HEK293 (cell line): ENCODE results near the gene DOK4.

Experiments used
- CTCF ChIA-PET: fragments of 350-600 bp; formaldehyde crosslinking; extraction: SDS; loops from one replicate; lab custom pipeline; 2021; ENCODE audit warnings: antibody characterized with exemption; lab: Yijun Ruan, JAX
- POLR2A ChIA-PET: fragments of 300-600 bp; formaldehyde crosslinking; extraction: SDS; loops from one replicate; lab custom pipeline; 2020; ENCODE audit warnings: antibody characterized with exemption, inconsistent platforms; lab: Yijun Ruan, JAX
- H3K27ac ChIP-seq: fragments of 200-500 bp; sonication (Bioruptor generic); 2 replicates; pipeline ENCODE4 v1.5.1; 2014; ENCODE audit warnings: low read depth, low read length, control low read depth, inconsistent platforms; ENCODE audit errors: extremely low read depth
- H3K36me3 ChIP-seq, 2 experiments: fragments of 200-500 bp in 1 of 2; sonication (Bioruptor generic) in 1 of 2; 1 replicate in 1 of 2; 2 replicates in 1 of 2; pipeline ENCODE4 v1.5.1; 2014 to 2017; ENCODE audit warnings: inconsistent platforms in 2 of 2, low read length in 2 of 2; ENCODE audit not compliant: control insufficient read depth in 2 of 2, insufficient read depth in 1 of 2
- H3K4me1 ChIP-seq: fragments of 200-500 bp; sonication (Bioruptor generic); 2 replicates; pipeline ENCODE4 v1.5.1; 2014; ENCODE audit warnings: mild to moderate bottlenecking, low read length, inconsistent platforms; ENCODE audit not compliant: control insufficient read depth, insufficient read depth
- H3K4me3 ChIP-seq: 2 replicates; pipeline ENCODE4 v1.5.1; 2011; ENCODE audit warnings: low read depth, mild to moderate bottlenecking, control low read depth, low read length, moderate library complexity
- H3K9me3 ChIP-seq: fragments of 200-500 bp; sonication (Bioruptor generic); 2 replicates; pipeline ENCODE4 v1.5.1; 2014; ENCODE audit warnings: low read depth, low read length, inconsistent platforms; ENCODE audit not compliant: control insufficient read depth, insufficient read depth
- KLF1 ChIP-seq: fragments of 450-650 bp; formaldehyde crosslinking; IDR thresholded peaks from 2 replicates; pipeline ENCODE4 v1.5.1; 2016; ENCODE audit warnings: missing biosample characterization, missing genetic modification characterization
- KLF16 ChIP-seq: fragments of 450-650 bp; formaldehyde crosslinking; IDR thresholded peaks from 2 replicates; pipeline ENCODE4 v1.5.1; 2017; ENCODE audit warnings: missing biosample characterization, missing genetic modification characterization
- MEIS1 ChIP-seq: sonication (generic); formaldehyde crosslinking; IDR thresholded peaks from 2 replicates; pipeline ENCODE4 v1.8.1; 2022; ENCODE audit warnings: missing genetic modification reagents, mild to moderate bottlenecking, borderline replicate concordance
- PATZ1 ChIP-seq: fragments of 450-650 bp; formaldehyde crosslinking; IDR thresholded peaks from 2 replicates; pipeline ENCODE4 v1.5.1; 2016; ENCODE audit warnings: missing biosample characterization, missing genetic modification characterization
- PRDM10 ChIP-seq: fragments of 450-650 bp; formaldehyde crosslinking; IDR thresholded peaks from 2 replicates; pipeline ENCODE4 v1.5.1; 2016; ENCODE audit warnings: missing biosample characterization, missing genetic modification characterization
- PRDM2 ChIP-seq: fragments of 450-650 bp; formaldehyde crosslinking; IDR thresholded peaks from 2 replicates; pipeline ENCODE4 v1.5.1; 2016; ENCODE audit warnings: missing biosample characterization, missing genetic modification characterization, borderline replicate concordance
- ZNF398 ChIP-seq: fragments of 450-650 bp; formaldehyde crosslinking; IDR thresholded peaks from 2 replicates; pipeline ENCODE4 v1.5.1; 2017; ENCODE audit warnings: missing biosample characterization, missing genetic modification characterization
- ZNF692 ChIP-seq: fragments of 450-650 bp; formaldehyde crosslinking; IDR thresholded peaks from 2 replicates; pipeline ENCODE4 v1.5.1; 2016; ENCODE audit warnings: missing biosample characterization, missing genetic modification characterization

Gene DOK4

GRCh38 chr16:57486858-57487834 lies 853 bp upstream of the DOK4 start:
- ChIA-PET POLR2A (interaction anchor here (1.1 kb wide), 1 partner anchor 25 kb away, joined by 3 read pairs; no protein-coding TSS in a partner anchor), CTCF (interaction anchor here (0.5 to 1.8 kb wide), 4 partner anchors 24 to 414 kb away, joined by 3 to 4 read pairs (median 4); partner anchors contain the start of gene POLR2C)
- Histone ChIP-seq H3K9me3 (no peaks in the 10 kb centered on the region), H3K36me3 (no peaks in the 10 kb centered on the region), H3K4me3 (no peak overlapping the region), H3K27ac (no peak overlapping the region; the same call in 1 of the 2 replicates), H3K4me1 (no peaks in the 10 kb centered on the region)
- TF ChIP-seq ZNF692 (tag by site-specific recombination) (0 out of 2 replicates have a peak, but pooled peaks have one; percentile 5), PATZ1 (tag by site-specific recombination) (peak; percentile 53; the same call in 1 of the 2 replicates), KLF1 (tag by site-specific recombination) (0 out of 2 replicates have a peak, but pooled peaks have one; percentile 8), KLF16 (tag by site-specific recombination) (no peak), ZNF398 (tag by site-specific recombination) (peak; percentile 19; the same call in 1 of the 2 replicates), MEIS1 (CRISPR knock-in tag) (no peak), PRDM10 (tag by site-specific recombination) (0 out of 2 replicates have a peak, but pooled peaks have one; percentile 0), PRDM2 (tag by site-specific recombination) (no peak)
